ENCODE results near the gene KRTAP10-8.

GRCh38 chr21:44564099-44564498 is 47.8 kb upstream of the KRTAP10-8 start:
- no peak for TF ChIP-seq EZH2 (IDR thresholded peaks at IDR 0.05; ENCODE audit: borderline replicate concordance, low read length)
- TF ChIP-seq, protein P1, sequence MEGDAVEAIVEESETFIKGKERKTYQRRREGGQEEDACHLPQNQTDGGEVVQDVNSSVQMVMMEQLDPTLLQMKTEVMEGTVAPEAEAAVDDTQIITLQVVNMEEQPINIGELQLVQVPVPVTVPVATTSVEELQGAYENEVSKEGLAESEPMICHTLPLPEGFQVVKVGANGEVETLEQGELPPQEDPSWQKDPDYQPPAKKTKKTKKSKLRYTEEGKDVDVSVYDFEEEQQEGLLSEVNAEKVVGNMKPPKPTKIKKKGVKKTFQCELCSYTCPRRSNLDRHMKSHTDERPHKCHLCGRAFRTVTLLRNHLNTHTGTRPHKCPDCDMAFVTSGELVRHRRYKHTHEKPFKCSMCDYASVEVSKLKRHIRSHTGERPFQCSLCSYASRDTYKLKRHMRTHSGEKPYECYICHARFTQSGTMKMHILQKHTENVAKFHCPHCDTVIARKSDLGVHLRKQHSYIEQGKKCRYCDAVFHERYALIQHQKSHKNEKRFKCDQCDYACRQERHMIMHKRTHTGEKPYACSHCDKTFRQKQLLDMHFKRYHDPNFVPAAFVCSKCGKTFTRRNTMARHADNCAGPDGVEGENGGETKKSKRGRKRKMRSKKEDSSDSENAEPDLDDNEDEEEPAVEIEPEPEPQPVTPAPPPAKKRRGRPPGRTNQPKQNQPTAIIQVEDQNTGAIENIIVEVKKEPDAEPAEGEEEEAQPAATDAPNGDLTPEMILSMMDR (conservative IDR thresholded peaks at IDR 0.05 in 1 of 2, IDR thresholded peaks at IDR 0.05 in 1 of 2; ENCODE audit: extremely low read depth in 1 of 2, insufficient read depth in 1 of 2, low read depth in 1 of 2, low read length in 2 of 2): no peak

Data from mammary epithelial cell (primary cell).